NCI-H2227 (cell line): ENCODE measurements around the gene FAM174C.

ENCODE experiments used
- DNase-seq: peaks from one replicate; lab custom pipeline; 2025; ENCODE audit not compliant: unreplicated experiment; lab: John Stamatoyannopoulos, UW

The FAM174C gene

GRCh38 chr19:1260749-1261537 lies 14.4 kb upstream of the FAM174C start:
- DNase-seq, result peak; percentile 98

GRCh38 chr19:1261538-1261797 lies 13.9 kb upstream of the FAM174C start:
- DNase-seq, result peak; percentile 39

GRCh38 chr19:1261798-1262622 lies 13.3 kb upstream of the FAM174C start:
- DNase-seq, result peak; percentile 22

GRCh38 chr19:1262623-1263123 lies 12.7 kb upstream of the FAM174C start:
- no peak for DNase-seq

GRCh38 chr19:1263188-1263587 lies 12.1 kb upstream of the FAM174C start:
- DNase-seq, result no peak

GRCh38 chr19:1264801-1265614 lies 10.3 kb upstream of the FAM174C start:
- DNase-seq, result peak; percentile 22

GRCh38 chr19:1265615-1266128 lies 9.7 kb upstream of the FAM174C start:
- DNase-seq, result no peak

GRCh38 chr19:1266129-1266915 lies 9.0 kb upstream of the FAM174C start:
- peak; percentile 91 for DNase-seq

GRCh38 chr19:1266916-1267476 lies 8.3 kb upstream of the FAM174C start:
- DNase-seq, result peak; percentile 80

- peak; percentile 66 for DNase-seq
Measured at GRCh38 chr19:1267477-1268225, 7.7 kb upstream of the FAM174C start.

- DNase-seq, result no peak
Measured at GRCh38 chr19:1268226-1269064, 6.9 kb upstream of the FAM174C start.

- DNase-seq, result peak; percentile 97
Measured at GRCh38 chr19:1269065-1269477, 6.3 kb upstream of the FAM174C start, which contains the start of gene CIRBP. Gene CIRBP (plus strand): TSS chr19:1269332. CDS start chr19:1270934, 1,602 bp downstream.

GRCh38 chr19:1269478-1270212 lies 5.7 kb upstream of the FAM174C start:
- DNase-seq, result peak; percentile 90

GRCh38 chr19:1270213-1270853 lies 5.0 kb upstream of the FAM174C start:
- DNase-seq, result no peak

GRCh38 chr19:1270854-1271527 lies 4.3 kb upstream of the FAM174C start:
- no peak for DNase-seq
